Activated CD8-positive, alpha-beta T cell treated with anti-CD3 and anti-CD28 coated beads for 36 hours (primary cell): ENCODE measurements around the gene PRAC2. TPM values are rescaled to one million over a fixed set of nuclear protein-coding genes. Genes with fewer than 3 reads are reported as not detected.

Source experiments
- ATAC-seq: fragments of 200-7000 bp; cut with Tn5 transposase; one replicate; pipeline ENCODE4 v1.10.0; 2021; ENCODE audit warnings: mild to moderate bottlenecking, moderate library complexity
- CTCF ChIA-PET: fragments of 350-600 bp; sonication (Branson Sonifier 250); formaldehyde crosslinking; loops from one replicate; lab custom pipeline; 2021; ENCODE audit warnings: antibody characterized with exemption; lab: Charles Lee
- POLR2A ChIA-PET: fragments of 350-600 bp; sonication (Branson Sonifier 250); formaldehyde crosslinking; loops from one replicate; lab custom pipeline; 2021; ENCODE audit warnings: antibody characterized with exemption; lab: Charles Lee
- DNase-seq: peaks from one replicate; pipeline ENCODE4 v3.0.0-alpha.2; 2020
- H3K27ac Mint-ChIP-seq: one replicate; pipeline ENCODE4 v1.8.0; 2021; ENCODE audit warnings: mild to moderate bottlenecking, mixed read lengths
- H3K27me3 Mint-ChIP-seq: one replicate; pipeline ENCODE4 v1.8.0; 2021; ENCODE audit warnings: mixed read lengths
- H3K36me3 Mint-ChIP-seq: one replicate; pipeline ENCODE4 v1.8.0; 2021; ENCODE audit warnings: low read depth, mixed read lengths
- H3K4me1 Mint-ChIP-seq: one replicate; pipeline ENCODE4 v1.8.0; 2021; ENCODE audit warnings: low read depth, mixed read lengths
- H3K4me3 Mint-ChIP-seq: one replicate; pipeline ENCODE4 v1.8.0; 2021; ENCODE audit warnings: mild to moderate bottlenecking, moderate library complexity, mixed read lengths
- H3K9me3 Mint-ChIP-seq: one replicate; pipeline ENCODE4 v1.8.0; 2021; ENCODE audit warnings: mixed read lengths
- intact Hi-C: fragments of 100-400 bp; cut with micrococcal nuclease; formaldehyde crosslinking; loops from one replicate; pipeline ENCODE4 v1.10.0; 2022
- total RNA-seq, 2 experiments: library from RNA; stranded (reverse); gene quantifications; one replicate each; pipeline ENCODE4 v1.2.3, GENCODE V29; 2021
- TF ChIP-seq, protein P1 (sequence below): fragments of 200-600 bp; IDR thresholded peaks from one replicate; pipeline ENCODE4 v1.8.0; 2022; ENCODE audit warnings: antibody characterized with exemption, mild to moderate bottlenecking

PRAC2 gene
- total RNA-seq, 2 experiments from 2014 or later, result not detected

DNA sequence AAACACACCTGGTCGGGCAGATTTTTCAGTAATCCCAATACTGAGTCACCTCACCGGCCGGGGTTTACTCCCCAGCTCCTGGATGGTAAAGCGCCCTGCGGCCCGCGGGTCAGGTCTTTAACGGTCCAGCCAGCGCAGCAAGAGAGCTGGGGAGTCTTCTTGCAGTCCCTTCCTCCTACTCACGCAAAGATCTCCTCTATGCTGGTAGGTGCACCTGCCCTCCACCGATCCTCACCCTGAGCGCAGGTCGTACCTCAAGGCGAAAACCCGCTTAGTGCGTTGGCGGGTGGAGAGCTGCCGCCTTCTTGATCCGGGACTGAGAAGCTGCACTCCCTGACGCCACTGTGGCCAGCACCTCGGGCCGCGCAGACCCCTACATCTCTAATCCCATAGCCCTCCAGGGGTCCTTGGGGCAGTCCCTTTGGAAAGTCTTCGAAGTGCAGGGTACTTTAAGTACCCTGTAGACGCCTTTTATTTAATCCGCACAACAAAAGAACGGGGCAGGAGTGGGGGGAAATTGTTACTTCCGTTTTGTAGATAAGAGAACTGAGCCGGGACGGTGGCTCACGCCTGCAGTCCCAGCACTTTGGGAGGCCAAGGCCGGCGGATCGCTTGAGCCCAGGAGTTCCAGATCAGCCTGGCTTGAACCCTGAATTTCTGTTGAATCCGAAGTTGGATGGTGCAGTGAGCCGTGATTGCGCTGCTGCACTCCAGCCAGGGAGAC is 16.0 kb downstream of the PRAC2 start:
- TF ChIP-seq, protein P1, sequence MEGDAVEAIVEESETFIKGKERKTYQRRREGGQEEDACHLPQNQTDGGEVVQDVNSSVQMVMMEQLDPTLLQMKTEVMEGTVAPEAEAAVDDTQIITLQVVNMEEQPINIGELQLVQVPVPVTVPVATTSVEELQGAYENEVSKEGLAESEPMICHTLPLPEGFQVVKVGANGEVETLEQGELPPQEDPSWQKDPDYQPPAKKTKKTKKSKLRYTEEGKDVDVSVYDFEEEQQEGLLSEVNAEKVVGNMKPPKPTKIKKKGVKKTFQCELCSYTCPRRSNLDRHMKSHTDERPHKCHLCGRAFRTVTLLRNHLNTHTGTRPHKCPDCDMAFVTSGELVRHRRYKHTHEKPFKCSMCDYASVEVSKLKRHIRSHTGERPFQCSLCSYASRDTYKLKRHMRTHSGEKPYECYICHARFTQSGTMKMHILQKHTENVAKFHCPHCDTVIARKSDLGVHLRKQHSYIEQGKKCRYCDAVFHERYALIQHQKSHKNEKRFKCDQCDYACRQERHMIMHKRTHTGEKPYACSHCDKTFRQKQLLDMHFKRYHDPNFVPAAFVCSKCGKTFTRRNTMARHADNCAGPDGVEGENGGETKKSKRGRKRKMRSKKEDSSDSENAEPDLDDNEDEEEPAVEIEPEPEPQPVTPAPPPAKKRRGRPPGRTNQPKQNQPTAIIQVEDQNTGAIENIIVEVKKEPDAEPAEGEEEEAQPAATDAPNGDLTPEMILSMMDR, result no peak
- Mint-ChIP-seq H3K4me3 (no peak overlapping the region), H3K27ac (no peak overlapping the region), H3K36me3 (no peaks in the 10 kb centered on the region), H3K27me3 (peaks cover 87% of the 10 kb centered on the region), H3K4me1 (peaks cover 9% of the 10 kb centered on the region), H3K9me3 (no peaks in the 10 kb centered on the region)
- intact Hi-C loops, result no loop called here
- no peak for DNase-seq
- ChIA-PET POLR2A (interaction anchor here (0.6 to 0.7 kb wide), 2 partner anchors 12 to 276 kb away, joined by 3 read pairs; no protein-coding TSS in a partner anchor), CTCF (interaction anchor here (1.2 to 8.5 kb wide), 5 partner anchors 14 to 140 kb away, joined by 3 to 82 read pairs (median 6); partner anchors contain the start of gene PRAC2)
- no peak for ATAC-seq

DNA sequence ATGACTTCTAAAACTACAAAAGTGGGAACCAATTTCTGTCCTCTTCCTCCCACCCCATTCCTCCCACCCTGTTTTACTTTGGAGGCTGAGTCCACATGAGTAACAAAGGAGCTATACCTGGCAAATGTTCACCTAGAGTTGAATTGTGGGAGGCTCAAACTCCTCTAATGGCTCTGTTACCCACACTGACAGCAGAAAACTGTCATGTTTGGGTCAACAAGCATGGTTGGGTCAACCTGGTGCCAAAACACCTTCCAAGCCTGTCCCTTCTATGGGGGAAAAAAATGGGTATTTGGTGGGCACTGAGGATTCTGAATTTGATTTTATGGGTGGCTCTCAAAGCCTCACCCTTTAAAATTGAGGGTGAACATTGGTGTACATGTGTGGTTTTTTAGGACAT is 17.6 kb downstream of the PRAC2 start:
- Mint-ChIP-seq H3K4me1 (peaks cover 9% of the 10 kb centered on the region), H3K9me3 (no peaks in the 10 kb centered on the region), H3K27me3 (peaks cover 82% of the 10 kb centered on the region), H3K36me3 (no peaks in the 10 kb centered on the region), H3K27ac (no peak overlapping the region), H3K4me3 (no peak overlapping the region)
- DNase-seq (no peak), ATAC-seq (no peak)
- CTCF ChIA-PET, result interaction anchor here (0.9 to 8.5 kb wide), 3 partner anchors 16 to 62 kb away, joined by 3 to 82 read pairs (median 6); partner anchors contain the start of gene PRAC2
- TF ChIP-seq, protein P1, result no peak
- intact Hi-C loops, result no loop called here
- POLR2A ChIA-PET, result no interaction called here

DNA sequence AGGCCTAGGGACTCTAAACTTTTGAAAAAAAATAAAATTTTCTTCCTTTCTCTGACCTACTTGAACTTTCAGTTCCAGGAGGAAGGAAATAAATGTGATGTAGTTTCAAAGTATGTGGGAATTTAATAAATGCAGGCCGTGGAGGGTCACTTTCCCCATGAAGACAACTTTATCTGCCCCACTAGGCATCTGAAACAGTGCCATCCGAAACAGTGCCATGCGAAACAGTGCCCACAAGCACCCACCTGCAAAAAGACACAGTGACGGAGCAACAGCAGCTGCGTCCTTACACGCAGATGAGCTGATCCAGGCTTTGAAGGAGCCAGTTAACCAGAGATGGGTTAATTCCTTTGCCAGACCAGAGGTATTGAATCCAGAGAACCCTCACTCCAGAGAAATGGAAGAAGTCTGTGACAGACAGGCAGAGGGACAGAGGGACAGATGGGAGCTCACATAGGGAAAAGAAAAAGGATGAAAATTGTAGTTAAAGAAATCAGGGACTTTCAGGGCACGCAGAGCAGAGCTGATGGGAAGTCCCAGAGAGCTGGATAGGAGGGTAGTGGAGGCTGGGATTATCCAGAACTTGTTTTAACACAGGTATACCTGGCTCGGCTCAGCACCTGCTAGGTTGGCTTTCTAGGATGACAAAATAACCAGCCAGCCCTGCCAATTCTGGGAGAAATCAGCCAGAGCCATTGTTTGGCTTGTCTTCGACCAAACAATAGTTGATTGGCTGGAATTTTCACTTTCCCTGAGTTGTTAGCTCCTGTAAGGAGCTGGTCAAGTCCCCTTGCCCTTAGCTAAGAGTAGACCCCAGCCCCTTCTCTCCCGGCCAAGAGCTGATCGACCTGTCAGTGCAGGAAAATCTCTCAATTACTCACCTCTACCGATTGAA is 22.6 kb downstream of the PRAC2 start:
- Mint-ChIP-seq H3K36me3 (no peaks in the 10 kb centered on the region), H3K27me3 (peaks cover 80% of the 10 kb centered on the region), H3K9me3 (no peaks in the 10 kb centered on the region), H3K4me3 (no peak overlapping the region), H3K27ac (no peak overlapping the region), H3K4me1 (no peaks in the 10 kb centered on the region)
- intact Hi-C loops, result no loop called here
- no peak for DNase-seq
- ATAC-seq, result no peak
- ChIA-PET CTCF (interaction anchor here (0.6 to 4.8 kb wide), 6 partner anchors 22 to 133 kb away, joined by 3 to 55 read pairs (median 7); partner anchors contain the start of genes PRAC1 and PRAC2), POLR2A (interaction anchor here (0.9 kb wide), 1 partner anchor 11 kb away, joined by 3 read pairs; no protein-coding TSS in a partner anchor)
- TF ChIP-seq, protein P1, result no peak

DNA sequence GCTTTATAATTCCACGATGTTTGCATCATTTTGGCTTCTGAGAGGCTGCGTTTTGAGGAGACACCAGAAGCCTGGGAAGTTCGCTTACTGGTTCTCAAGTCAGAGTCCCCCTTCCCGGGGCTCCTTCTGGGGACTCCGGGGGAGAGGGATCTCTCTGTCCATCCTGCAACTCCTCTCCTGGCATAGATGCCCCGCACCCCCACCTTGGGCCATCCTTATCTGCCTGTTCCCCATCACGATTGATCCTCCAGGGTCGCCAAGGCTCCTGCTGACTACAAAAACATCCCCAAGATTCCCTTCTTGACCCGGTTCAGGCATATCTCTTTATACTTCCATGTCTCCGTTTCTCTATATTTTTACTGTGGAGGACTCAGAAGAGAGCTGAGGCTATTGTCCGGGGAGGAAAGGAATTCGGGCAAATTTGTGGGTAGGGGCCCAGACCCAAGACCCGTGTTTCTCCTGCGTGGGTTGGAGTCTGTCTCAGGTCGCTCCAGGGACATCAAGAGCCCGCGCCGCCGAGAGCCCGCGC is 24.0 kb downstream of the PRAC2 start:
- CTCF ChIA-PET, result interaction anchor here (1.4 to 1.7 kb wide), 2 partner anchors 68 to 111 kb away, joined by 7 to 12 read pairs; no protein-coding TSS in a partner anchor
- Mint-ChIP-seq H3K27me3 (peaks cover 82% of the 10 kb centered on the region), H3K4me1 (no peaks in the 10 kb centered on the region), H3K4me3 (no peak overlapping the region), H3K36me3 (no peaks in the 10 kb centered on the region), H3K27ac (no peak overlapping the region), H3K9me3 (no peaks in the 10 kb centered on the region)
- DNase-seq (no peak), ATAC-seq (no peak)
- intact Hi-C loops, result no loop called here
- TF ChIP-seq, protein P1, result no peak
- POLR2A ChIA-PET, result interaction anchor here (0.7 to 0.8 kb wide), 2 partner anchors 18 to 23 kb away, joined by 3 read pairs; partner anchors contain the start of gene HOXB13
